Measurements from ENCODE around the gene MAML3.

- TF ChIP-seq CTCF (IDR thresholded peaks at IDR 0.05; ENCODE audit: low read depth, low read length) (no peak), EZH2phosphoT487 (IDR thresholded peaks at IDR 0.05; ENCODE audit: low read depth) (no peak)
Measured at GRCh38 chr4:139887962-139888735, 265.8 kb downstream of the MAML3 start.
